IMR-90 (cell line): Measurements from ENCODE around the gene GFRA3. TPM values are rescaled to one million over a fixed set of nuclear protein-coding genes. Genes with fewer than 3 reads are reported as not detected.

Source experiments
- ATAC-seq: fragments of 200-7000 bp; cut with Tn5 transposase; 2 replicates; pipeline ENCODE4 v1.9.1; 2020; ENCODE audit warnings: low read depth, mild to moderate bottlenecking, moderate library complexity
- BruUV-seq: library from RNA; stranded (reverse); fragments of 400-500 nt; replicated peaks from 2 replicates; lab custom pipeline; 2021; lab: Mats Ljungman, UMichigan
- CTCF ChIA-PET: fragments of 300-600 bp; formaldehyde crosslinking; extraction: SDS; loops from one replicate; lab custom pipeline; 2021; ENCODE audit warnings: antibody characterized with exemption; lab: Yijun Ruan, JAX
- POLR2A ChIA-PET: fragments of 300-600 bp; sonication (Branson Sonifier 250); formaldehyde crosslinking; loops from one replicate; lab custom pipeline; 2022; ENCODE audit warnings: antibody characterized with exemption; ENCODE audit not compliant: unreplicated experiment; lab: Charles Lee
- DNase-seq: peaks from one replicate; pipeline ENCODE4 v3.0.0; 2013
- H2AFZ ChIP-seq: replicated peaks from 2 replicates; pipeline ENCODE3; 2013; ENCODE audit warnings: low read length, mild to moderate bottlenecking; ENCODE audit not compliant: poor library complexity
- H2AK5ac ChIP-seq: 2 replicates; pipeline ENCODE4 v1.6.1; 2013; ENCODE audit warnings: low read depth, low read length, inconsistent platforms
- H2AK9ac ChIP-seq: replicated peaks from 2 replicates; pipeline ENCODE3; 2013; ENCODE audit warnings: mild to moderate bottlenecking, low read depth, low read length, moderate library complexity; ENCODE audit not compliant: poor library complexity
- H2BK120ac ChIP-seq: 2 replicates; pipeline ENCODE4 v1.6.1; 2013; ENCODE audit warnings: low read depth, low read length, inconsistent platforms
- H2BK15ac ChIP-seq: 3 replicates; pipeline ENCODE4 v1.6.1; 2013; ENCODE audit warnings: low read depth, low read length, inconsistent platforms
- H2BK20ac ChIP-seq: 2 replicates; pipeline ENCODE4 v1.6.1; 2013; ENCODE audit warnings: low read depth, mild to moderate bottlenecking, inconsistent platforms, low read length, moderate library complexity
- H2BK5ac ChIP-seq: 2 replicates; pipeline ENCODE4 v1.6.1; 2013; ENCODE audit warnings: mild to moderate bottlenecking, low read depth, low read length, inconsistent platforms; ENCODE audit not compliant: poor library complexity, severe bottlenecking
- H3K14ac ChIP-seq: replicated peaks from 2 replicates; pipeline ENCODE4 v1.6.1; 2013; ENCODE audit warnings: low read depth, low read length, inconsistent platforms
- H3K18ac ChIP-seq: 2 replicates; pipeline ENCODE4 v1.6.1; 2013; ENCODE audit warnings: low read depth, low read length, control low read depth
- H3K23ac ChIP-seq: 2 replicates; pipeline ENCODE4 v1.6.1; 2013; ENCODE audit warnings: low read depth, low read length, inconsistent platforms
- H3K27ac ChIP-seq: 2 replicates; pipeline ENCODE4 v1.5.1; 2013; ENCODE audit warnings: mild to moderate bottlenecking, control low read depth, low read length; ENCODE audit not compliant: insufficient read depth
- H3K27me3 ChIP-seq: 2 replicates; pipeline ENCODE4 v1.6.1; 2013; ENCODE audit warnings: low read length; ENCODE audit not compliant: control insufficient read depth, insufficient read depth
- H3K36me3 ChIP-seq: 2 replicates; pipeline ENCODE4 v1.6.1; 2013; ENCODE audit warnings: low read length, mixed read lengths; ENCODE audit not compliant: control insufficient read depth, insufficient read depth
- H3K4ac ChIP-seq: 2 replicates; pipeline ENCODE4 v1.6.1; 2013; ENCODE audit warnings: low read depth, low read length, inconsistent platforms
- H3K4me1 ChIP-seq: 2 replicates; pipeline ENCODE4 v1.6.1; 2013; ENCODE audit warnings: low read length, mixed read lengths; ENCODE audit not compliant: control insufficient read depth, insufficient read depth
- H3K4me2 ChIP-seq: 2 replicates; pipeline ENCODE4 v1.6.1; 2013; ENCODE audit warnings: low read depth, mild to moderate bottlenecking, control low read depth, low read length, moderate library complexity
- H3K4me3 ChIP-seq: 2 replicates; pipeline ENCODE4 v1.5.1; 2013; ENCODE audit warnings: low read depth, mild to moderate bottlenecking, control low read depth, low read length, moderate library complexity; ENCODE audit not compliant: insufficient read depth
- H3K56ac ChIP-seq: 2 replicates; pipeline ENCODE4 v1.6.1; 2013; ENCODE audit warnings: low read length, inconsistent platforms; ENCODE audit not compliant: insufficient read depth; ENCODE audit errors: extremely low read depth
- H3K79me1 ChIP-seq, 2 experiments: 2 replicates each; pipeline ENCODE4 v1.6.1; 2013; ENCODE audit warnings: low read length in 2 of 2, inconsistent platforms in 1 of 2, low read depth in 1 of 2
- H3K9ac ChIP-seq: 2 replicates; pipeline ENCODE4 v1.6.1; 2013; ENCODE audit warnings: low read depth, low read length, control low read depth
- H3K9me1 ChIP-seq: 2 replicates; pipeline ENCODE4 v1.6.1; 2013; ENCODE audit warnings: low read length, inconsistent platforms; ENCODE audit not compliant: insufficient read depth
- H3K9me3 ChIP-seq: 2 replicates; pipeline ENCODE4 v1.6.1; 2013; ENCODE audit warnings: low read length; ENCODE audit not compliant: control insufficient read depth, insufficient read depth
- H4K20me1 ChIP-seq: 2 replicates; pipeline ENCODE4 v1.6.1; 2013; ENCODE audit warnings: low read length, inconsistent platforms; ENCODE audit not compliant: insufficient read depth
- H4K5ac ChIP-seq: 2 replicates; pipeline ENCODE4 v1.6.1; 2013; ENCODE audit warnings: mild to moderate bottlenecking, low read depth, low read length, control low read depth
- H4K8ac ChIP-seq, 2 experiments: 2 replicates each; pipeline ENCODE4 v1.6.1; 2013; ENCODE audit warnings: low read depth in 2 of 2, low read length in 2 of 2, control low read depth in 1 of 2, inconsistent platforms in 1 of 2
- H4K91ac ChIP-seq: 2 replicates; pipeline ENCODE4 v1.6.1; 2013; ENCODE audit warnings: low read depth, low read length, inconsistent platforms; ENCODE audit not compliant: insufficient read depth
- BHLHE40 ChIP-seq: fragments of 150-350 bp; IDR thresholded peaks from 2 replicates; pipeline ENCODE4 v1.6.1; 2016; ENCODE audit warnings: mild to moderate bottlenecking, low read depth, low read length
- CEBPB ChIP-seq: IDR thresholded peaks from 2 replicates; pipeline ENCODE4 v1.6.1; 2012; ENCODE audit warnings: low read depth, low read length, improper control_type of control experiment
- MAZ ChIP-seq: IDR thresholded peaks from 2 replicates; pipeline ENCODE4 v1.6.1; 2012; ENCODE audit warnings: low read depth, mild to moderate bottlenecking, low read length, improper control_type of control experiment, moderate library complexity, borderline replicate concordance
- MXI1 ChIP-seq: IDR thresholded peaks from 2 replicates; pipeline ENCODE4 v1.6.1; 2012; ENCODE audit warnings: low read depth, mild to moderate bottlenecking, low read length, moderate library complexity, borderline replicate concordance
- NFE2L2 ChIP-seq: fragments of 150-350 bp; IDR thresholded peaks from 2 replicates; pipeline ENCODE4 v1.6.1; 2016; ENCODE audit warnings: low read depth, mild to moderate bottlenecking, low read length
- POLR2A ChIP-seq: IDR thresholded peaks from 2 replicates; pipeline ENCODE4 v1.6.1; 2012; ENCODE audit warnings: mild to moderate bottlenecking, low read depth, low read length
- RFX5 ChIP-seq: IDR thresholded peaks from 2 replicates; pipeline ENCODE4 v1.8.0; 2012; ENCODE audit warnings: low read depth, mild to moderate bottlenecking, low read length, moderate library complexity
- SMC3 ChIP-seq: fragments of 150-350 bp; IDR thresholded peaks from 2 replicates; pipeline ENCODE4 v1.6.1; 2016; ENCODE audit warnings: low read depth, mild to moderate bottlenecking, antibody characterized with exemption, low read length, moderate library complexity
- WGBS, 2 experiments: methylation state at CpG; one replicate each; pipeline versions ENCODE4 v1.1.5 to v1.1.7; 2013; ENCODE audit warnings: missing lambda C conversion rate in 2 of 2; ENCODE audit not compliant: insufficient read length in 1 of 2; ENCODE audit errors: extremely low coverage in 2 of 2; 5-methylcytosine and 5-hydroxymethylcytosine counted together
- dilution Hi-C: fragments of 300-500 bp; cut with HindIII; formaldehyde crosslinking; loops from one replicate; pipeline ENCODE4 v1.14.3; 2018; ENCODE audit warnings: low sequenced_read_pairs; ENCODE audit not compliant: unreplicated experiment
- in situ Hi-C: fragments of 300-500 bp; cut with MboI; formaldehyde crosslinking; loops from 3 replicates; pipeline ENCODE4 v1.14.3; 2019; ENCODE audit warnings: low sequenced_read_pairs, inconsistent platforms, mixed read lengths
- intact Hi-C: fragments of 100-400 bp; cut with micrococcal nuclease; formaldehyde crosslinking; loops from 2 replicates; pipeline ENCODE4 v1.10.0; 2022
- polyA plus RNA-seq, 3 experiments: library from polyadenylated mRNA; depleted of rRNA; stranded (reverse); fragments of >200 nt; gene quantifications; 2 replicates each; pipeline ENCODE4 v1.2.3, GENCODE V29; 2012; ENCODE audit warnings: low replicate concordance in 1 of 3
- total RNA-seq: library from RNA; depleted of rRNA; stranded (reverse); fragments of >200 nt; gene quantifications from 2 replicates; pipeline ENCODE4 v1.2.3, GENCODE V29; 2012

The GFRA3 gene
- total and polyA plus RNA-seq, 2 of the 4 experiments (the other 2 are of a cell fraction) = not detected

DNA sequence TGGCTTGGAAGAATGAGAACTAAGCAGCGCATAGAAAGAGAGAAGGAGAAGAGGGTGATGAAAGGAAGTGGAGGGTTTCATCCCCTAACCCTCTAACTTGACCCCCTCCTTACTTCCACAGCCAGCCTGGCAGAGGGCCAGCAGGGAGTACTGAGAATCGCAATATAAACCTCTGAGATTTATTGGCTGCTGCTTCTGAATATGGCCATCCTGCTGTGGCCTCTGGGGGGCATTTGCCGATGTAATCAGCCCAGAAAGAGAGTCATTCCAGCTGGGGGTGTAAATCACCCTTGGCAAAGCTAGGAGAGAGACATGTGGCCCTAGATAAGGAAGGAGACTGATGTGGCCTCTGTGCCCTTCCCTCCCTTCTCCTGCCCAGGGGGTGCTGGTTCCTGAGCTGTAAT, 960 bp upstream of the GFRA3 start:
- Histone ChIP-seq H3K27ac (no peak overlapping the region), H4K20me1 (no peaks in the 10 kb centered on the region), H2BK5ac (no peak overlapping the region), H3K36me3 (no peaks in the 10 kb centered on the region), H3K4me3 (no peak overlapping the region), H2AK5ac (no peak overlapping the region), H3K4me2 (no peak overlapping the region), H3K9ac (no peak overlapping the region), H3K18ac (no peak overlapping the region), H3K9me1 (no peaks in the 10 kb centered on the region), H3K27me3 (peaks cover 32% of the 10 kb centered on the region), H2BK20ac (no peak overlapping the region), H2AK9ac (no peak overlapping the region), H2AFZ (no peak overlapping the region), H3K23ac (no peak overlapping the region), H3K79me1 (no peaks in the 10 kb centered on the region), H4K91ac (no peak overlapping the region), H3K56ac (no peak overlapping the region), H4K5ac (no peak overlapping the region), H3K14ac (no peak overlapping the region), H3K4ac (no peak overlapping the region), H2BK120ac (no peak overlapping the region), H4K8ac (no peak overlapping the region), H3K4me1 (no peaks in the 10 kb centered on the region; the same call in 1 of the 2 replicates), H2BK15ac (no peak overlapping the region), H3K9me3 (no peaks in the 10 kb centered on the region)
- 0% methylated on average over 1 of the region's 3 CpGs; no CpG with 5 or more reads in 1 of the 2 experiments for WGBS, 2 experiments
- DNase-seq (no peak), ATAC-seq (no peak)
- in situ Hi-C loops (no loop called here), dilution Hi-C loops (no loop called here), intact Hi-C loops (no loop called here)
- POLR2A ChIA-PET = no interaction called here
- CTCF ChIA-PET = interaction anchor here (0.7 kb wide), 1 partner anchor 14 kb away, joined by 5 read pairs; no protein-coding TSS in a partner anchor
- TF ChIP-seq MXI1 = no peak
- TF ChIP-seq POLR2A = no peak
- TF ChIP-seq SMC3 = no peak
- TF ChIP-seq NFE2L2 = no peak
- no peak for TF ChIP-seq MAZ
- no peak for TF ChIP-seq BHLHE40
- TF ChIP-seq RFX5 = no peak
- TF ChIP-seq CEBPB = no peak
- BruUV-seq = no TSS peak
